ENCODE data around the gene RPL10L.

Gene RPL10L

DNA sequence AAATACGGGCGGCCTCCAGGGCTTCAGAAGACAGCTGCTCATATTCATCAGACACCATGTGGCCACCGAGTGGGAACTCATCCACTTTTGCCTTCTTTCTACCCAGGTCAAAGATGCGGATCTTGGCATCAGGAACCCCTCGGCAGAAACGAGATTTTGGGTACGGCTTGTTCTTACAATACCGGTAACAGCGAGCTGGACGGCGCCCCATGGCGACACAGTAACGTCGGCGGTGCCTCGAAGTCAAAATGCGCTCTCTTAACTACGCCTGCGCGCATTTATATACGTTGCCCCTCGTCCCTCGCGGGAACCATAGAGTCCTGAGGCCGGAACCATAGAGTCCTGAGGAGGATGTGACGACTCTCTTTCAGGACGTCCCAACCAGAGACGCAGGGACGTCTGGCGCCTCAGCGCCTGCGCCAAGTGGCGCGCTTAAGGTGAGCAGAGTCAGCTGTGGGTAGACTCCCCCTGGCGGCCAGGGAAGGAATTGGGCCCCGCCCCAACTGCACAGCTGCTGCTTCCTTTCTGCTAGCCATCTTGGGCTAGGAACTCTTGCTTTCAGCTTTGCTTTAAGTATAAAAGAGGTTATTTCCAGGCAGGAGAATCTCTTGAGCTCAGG, at the start of gene RPL10L:
TSS of gene RPL10L (minus strand) at position 256 of the 619 bp plus-strand sequence. CDS start at position 211, 45 bp downstream.
- H3K4me3 ChIP-seq (ENCODE audit: low read depth, low read length) = no peak within 1 kb of the TSS
- TF ChIP-seq, protein P1, sequence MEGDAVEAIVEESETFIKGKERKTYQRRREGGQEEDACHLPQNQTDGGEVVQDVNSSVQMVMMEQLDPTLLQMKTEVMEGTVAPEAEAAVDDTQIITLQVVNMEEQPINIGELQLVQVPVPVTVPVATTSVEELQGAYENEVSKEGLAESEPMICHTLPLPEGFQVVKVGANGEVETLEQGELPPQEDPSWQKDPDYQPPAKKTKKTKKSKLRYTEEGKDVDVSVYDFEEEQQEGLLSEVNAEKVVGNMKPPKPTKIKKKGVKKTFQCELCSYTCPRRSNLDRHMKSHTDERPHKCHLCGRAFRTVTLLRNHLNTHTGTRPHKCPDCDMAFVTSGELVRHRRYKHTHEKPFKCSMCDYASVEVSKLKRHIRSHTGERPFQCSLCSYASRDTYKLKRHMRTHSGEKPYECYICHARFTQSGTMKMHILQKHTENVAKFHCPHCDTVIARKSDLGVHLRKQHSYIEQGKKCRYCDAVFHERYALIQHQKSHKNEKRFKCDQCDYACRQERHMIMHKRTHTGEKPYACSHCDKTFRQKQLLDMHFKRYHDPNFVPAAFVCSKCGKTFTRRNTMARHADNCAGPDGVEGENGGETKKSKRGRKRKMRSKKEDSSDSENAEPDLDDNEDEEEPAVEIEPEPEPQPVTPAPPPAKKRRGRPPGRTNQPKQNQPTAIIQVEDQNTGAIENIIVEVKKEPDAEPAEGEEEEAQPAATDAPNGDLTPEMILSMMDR (IDR thresholded peaks at IDR 0.05; ENCODE audit: borderline replicate concordance, insufficient read depth, low read depth, low read length) = peak; percentile 27; the same call in 1 of the 2 replicates

DNA sequence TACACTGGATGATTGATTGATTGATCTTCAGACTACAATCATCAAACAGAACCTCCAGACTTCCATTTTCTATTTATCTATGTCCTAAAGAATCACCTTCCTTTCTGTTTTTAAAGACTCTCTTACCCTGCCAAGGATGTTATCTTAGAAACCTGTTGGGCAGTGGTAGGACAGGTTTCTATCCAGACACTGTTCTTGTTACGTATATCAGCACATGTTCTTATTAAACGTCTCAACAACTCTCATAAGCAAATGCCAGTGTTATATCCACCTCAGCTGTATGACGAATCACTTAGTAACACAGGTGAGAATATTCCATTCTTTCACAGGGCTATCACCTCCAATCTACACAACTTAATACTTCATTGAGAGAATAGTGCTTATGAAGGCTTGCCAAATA, 40.2 kb upstream of the RPL10L start:
- no peak overlapping the region for H3K4me3 ChIP-seq (ENCODE audit: low read depth, low read length)
- TF ChIP-seq, protein P1 (IDR thresholded peaks at IDR 0.05; ENCODE audit: borderline replicate concordance, insufficient read depth, low read depth, low read length) = no peak

DNA sequence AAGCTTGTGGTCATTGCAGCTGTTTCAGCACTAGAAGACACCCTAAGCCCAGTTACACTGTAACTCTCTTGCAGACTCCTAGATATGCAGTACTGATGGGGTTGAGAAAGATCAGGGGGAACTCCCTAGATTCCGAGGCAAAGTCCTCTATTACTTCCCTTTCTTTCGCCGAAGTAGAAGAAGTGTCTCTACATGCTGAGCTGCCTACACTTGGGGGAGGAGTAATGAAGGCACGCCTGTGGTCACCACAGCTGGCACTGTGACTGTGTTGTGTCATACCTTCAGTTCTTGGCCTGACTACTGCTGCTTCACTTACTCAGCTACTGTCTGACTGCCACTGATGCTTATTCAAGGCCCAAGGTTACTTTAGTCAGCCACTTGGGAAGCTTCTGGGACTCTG, 35.1 kb upstream of the RPL10L start:
- TF ChIP-seq, protein P1 (IDR thresholded peaks at IDR 0.05; ENCODE audit: borderline replicate concordance, insufficient read depth, low read depth, low read length) = no peak
- no peak overlapping the region for H3K4me3 ChIP-seq (ENCODE audit: low read depth, low read length)

DNA sequence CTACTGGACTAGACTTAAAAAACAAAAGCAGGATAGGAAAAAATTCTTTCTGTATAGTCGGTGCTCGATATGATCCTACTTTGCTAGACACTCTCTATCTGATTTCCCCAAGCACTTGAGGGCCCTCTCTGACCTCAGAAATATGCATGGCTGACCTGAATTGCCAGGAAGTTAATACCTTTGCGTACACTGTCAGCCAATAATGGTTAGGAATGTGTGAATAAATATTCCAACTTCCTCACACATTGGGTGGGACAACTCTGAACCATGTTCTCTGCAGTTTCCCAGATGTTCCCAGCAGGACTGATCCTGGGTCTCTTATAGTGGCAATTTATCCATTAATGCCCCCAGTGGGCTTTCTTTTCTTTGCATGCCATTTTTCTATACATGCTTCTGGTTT, 20.5 kb upstream of the RPL10L start:
- TF ChIP-seq, protein P1 (IDR thresholded peaks at IDR 0.05; ENCODE audit: borderline replicate concordance, insufficient read depth, low read depth, low read length) = no peak
- no peak overlapping the region for H3K4me3 ChIP-seq (ENCODE audit: low read depth, low read length)

DNA sequence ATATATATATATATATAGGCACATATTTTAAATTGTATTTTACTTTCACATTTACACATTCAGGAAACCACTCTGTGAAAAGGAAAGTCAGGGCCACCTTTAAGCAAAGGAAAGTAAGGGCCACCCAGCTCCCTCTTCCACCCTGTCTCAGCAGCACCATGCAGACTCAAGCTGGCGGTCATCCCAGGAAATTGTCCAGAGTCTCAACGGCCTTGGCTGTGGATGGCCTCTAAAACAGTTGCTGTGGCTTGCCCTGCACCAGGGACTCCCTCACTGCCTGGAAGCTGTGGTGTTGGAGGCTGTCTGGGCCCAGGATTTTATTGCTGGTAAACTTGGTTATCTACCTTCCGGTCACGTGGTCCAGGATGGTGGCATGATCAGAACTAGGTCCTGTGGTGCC, 11.8 kb upstream of the RPL10L start:
- TF ChIP-seq, protein P1 (IDR thresholded peaks at IDR 0.05; ENCODE audit: borderline replicate concordance, insufficient read depth, low read depth, low read length) = no peak
- no peak overlapping the region for H3K4me3 ChIP-seq (ENCODE audit: low read depth, low read length)

DNA sequence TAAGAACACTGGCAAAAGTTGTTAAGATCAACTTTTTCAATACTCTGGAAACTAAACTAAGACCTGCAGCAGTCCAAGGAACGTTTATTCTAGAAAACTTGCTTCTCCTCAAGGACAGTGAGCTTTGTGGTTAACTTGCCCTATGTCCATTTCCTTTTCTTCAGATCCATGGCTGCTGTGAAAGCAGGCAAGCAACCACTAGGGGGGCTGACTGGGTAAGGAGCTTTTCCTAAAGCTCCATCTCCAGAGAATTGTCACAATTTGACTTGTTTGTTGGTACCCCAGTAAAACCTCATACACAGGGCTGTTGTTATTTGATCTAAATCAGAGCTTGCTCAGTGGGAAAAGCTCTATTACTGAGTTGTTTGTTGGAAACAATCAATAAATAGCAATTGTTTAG, 10.1 kb upstream of the RPL10L start:
- no peak overlapping the region for H3K4me3 ChIP-seq (ENCODE audit: low read depth, low read length)
- TF ChIP-seq, protein P1 (IDR thresholded peaks at IDR 0.05; ENCODE audit: borderline replicate concordance, insufficient read depth, low read depth, low read length) = no peak

DNA sequence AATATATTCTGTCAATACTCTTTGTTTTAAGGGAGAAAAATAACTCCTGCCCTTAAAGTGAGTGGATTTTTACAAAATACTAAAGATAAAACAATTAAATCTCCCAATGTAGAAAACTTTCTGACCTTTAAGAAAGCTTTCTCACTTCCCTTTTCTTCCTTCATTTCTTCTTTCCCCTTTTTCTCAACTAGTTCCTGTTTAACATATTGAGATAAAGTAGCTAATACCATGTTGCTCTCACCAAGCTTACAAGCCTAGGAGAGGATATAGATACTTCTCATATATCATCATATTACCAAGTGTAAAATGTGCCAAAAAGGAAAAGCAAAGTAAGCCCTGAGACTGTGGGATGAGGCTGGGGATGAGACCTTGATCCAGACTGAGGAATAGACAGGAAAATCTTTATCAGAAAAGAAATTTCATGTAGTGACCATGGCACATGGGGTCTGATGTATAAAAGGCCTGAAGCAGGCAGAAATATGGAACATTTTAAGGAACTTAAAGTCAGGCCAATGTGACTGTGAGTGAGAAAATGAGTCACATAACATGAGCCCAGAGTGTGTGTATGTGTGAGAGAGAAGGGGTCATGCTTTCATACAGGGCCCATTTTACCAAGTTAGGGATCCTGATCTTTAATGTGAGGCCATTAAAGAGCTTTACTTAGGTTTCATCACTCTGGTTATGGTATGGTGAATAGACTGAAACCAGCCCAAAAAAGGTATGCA, 1.6 kb upstream of the RPL10L start:
- TF ChIP-seq, protein P1 (IDR thresholded peaks at IDR 0.05; ENCODE audit: borderline replicate concordance, insufficient read depth, low read depth, low read length) = no peak

More for the DNA sequence above, 1.6 kb upstream of the RPL10L start:
- no peak overlapping the region for H3K4me3 ChIP-seq (ENCODE audit: low read depth, low read length)
